Stimulated activated CD4-positive, alpha-beta T cell treated with anti-CD3 and anti-CD28 coated beads, Interleukin-2, amount 100 ng/mL, for 4 hours (primary cell): ENCODE data around the gene TDRD9.

Source experiments
- DNase-seq: peaks from one replicate; pipeline ENCODE4 v3.0.0-alpha.2; 2020; ENCODE audit warnings: low read depth

The TDRD9 gene

DNA sequence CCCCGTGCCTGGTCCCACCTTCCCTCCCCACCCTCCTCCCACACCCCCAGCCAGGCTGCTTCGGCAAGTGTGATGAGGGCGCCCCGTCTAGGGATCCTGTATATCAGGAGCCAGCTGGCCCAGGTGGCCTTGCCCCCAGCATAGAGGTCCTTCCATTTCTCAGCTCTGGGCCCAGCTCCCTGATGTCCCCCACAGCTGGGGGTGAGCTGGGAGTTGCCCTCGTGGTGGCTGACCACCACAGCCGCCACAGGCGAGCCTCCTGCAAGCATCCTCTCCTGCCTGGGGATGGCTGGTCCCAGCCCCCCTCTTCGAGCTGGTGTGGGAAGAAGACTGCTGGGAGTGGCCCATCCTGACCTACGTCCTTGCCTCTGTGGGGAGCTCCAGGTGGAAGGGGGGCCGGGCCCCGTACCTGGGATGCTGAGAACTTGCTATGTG, 164.7 kb downstream of the TDRD9 start:
- DNase-seq = no peak

DNA sequence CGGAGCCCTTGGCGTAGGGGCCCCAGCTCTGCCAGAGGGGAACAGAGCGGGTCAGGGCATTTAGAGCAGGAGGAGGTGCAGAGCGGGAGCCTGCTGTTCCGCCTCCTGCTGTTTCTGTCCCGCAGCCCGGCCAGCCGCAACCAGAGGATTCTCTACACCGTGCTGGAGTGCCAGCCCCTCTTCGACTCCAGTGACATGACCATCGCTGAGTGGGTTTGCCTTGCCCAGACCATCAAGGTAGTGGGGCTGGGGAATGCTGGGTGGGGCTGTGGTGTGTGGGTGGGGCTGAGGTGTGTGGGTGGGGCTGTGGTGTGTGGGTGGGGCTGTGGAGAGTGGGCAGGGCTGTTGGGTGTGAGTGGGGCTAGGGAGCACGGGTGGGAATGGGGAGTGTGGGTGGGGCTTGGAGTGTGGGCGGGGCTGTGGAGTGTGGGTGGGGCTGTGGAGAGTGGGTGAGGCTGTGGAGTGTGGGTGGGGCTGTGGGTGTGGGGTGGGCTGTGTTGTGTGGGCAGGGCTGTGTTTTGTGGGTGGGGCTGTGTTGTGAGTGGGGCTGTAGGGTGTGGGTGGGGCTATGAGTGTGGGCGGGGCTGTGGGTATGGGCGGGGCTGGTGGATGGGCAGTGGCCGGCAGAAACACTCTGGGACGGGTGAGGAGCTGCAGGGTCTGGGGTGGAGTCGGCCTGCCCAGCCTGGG, 165.3 kb downstream of the TDRD9 start:
- no peak for DNase-seq

DNA sequence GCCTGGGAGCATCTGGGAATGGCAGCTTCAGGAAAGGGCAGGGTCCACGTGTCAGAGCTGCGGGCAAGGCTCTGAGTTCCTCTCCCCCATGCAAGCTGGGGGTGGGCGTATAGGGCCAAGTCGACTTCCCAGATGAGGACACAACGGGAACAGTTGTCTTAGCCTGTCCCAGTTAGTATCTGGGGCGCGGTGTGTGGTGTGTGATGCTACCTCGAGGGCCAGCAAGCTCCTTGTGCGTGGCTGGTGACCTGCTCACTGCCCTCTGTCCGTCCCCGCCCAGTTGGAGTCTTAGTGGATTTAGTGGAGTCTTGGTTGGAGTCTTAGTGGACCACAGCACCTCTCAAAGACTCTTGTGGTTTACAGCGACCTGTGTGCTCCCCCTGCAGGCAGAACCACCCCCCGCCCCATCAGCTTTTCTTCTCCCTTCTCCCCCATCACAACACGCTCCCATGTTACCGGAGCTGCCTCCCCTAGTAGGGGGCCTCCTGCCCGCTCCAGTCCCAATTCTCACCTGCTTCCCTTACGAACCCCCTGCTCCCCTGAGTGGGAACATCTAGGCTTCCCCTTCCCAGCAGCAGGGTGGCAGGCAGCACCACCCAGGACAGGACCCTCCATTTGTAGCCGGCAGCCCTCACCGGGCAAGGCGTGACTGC, 165.9 kb downstream of the TDRD9 start:
- no peak for DNase-seq

DNA sequence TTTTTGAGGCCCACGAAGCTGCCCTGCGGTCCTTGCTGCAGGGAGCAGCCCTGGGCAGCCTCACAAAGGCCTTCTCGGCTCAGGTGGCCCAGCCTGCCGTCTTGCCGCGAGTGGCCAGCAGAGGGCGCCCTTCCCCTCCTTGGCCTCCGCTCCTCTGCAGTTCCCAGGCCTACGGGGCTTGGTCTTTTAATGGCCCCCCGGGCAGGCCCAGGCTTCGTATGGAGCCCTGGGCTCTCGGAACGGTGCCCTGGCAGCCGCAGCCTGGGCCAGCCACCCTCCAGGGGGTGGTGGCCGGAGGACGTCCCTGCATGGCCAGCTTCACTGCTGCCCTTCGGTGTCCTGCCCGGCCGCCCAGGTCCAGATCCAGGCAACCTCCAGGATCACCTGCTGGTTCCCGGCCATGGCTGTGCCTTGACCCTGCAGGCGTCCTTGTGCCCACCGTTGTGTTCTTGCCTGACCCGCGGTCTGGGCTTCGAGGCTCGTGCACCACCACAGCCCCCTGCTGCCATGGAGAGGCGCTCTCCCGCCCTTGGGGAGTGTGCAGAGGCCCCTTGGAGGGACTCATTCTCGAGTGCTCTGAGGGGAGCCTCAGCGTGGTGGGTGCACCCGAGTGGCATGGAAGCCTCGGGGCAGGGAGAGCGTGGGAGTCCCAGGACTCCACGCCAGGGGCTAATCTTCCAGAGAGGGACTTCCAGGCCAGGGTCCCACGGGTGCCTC, 166.6 kb downstream of the TDRD9 start:
- DNase-seq = peak; percentile 42

DNA sequence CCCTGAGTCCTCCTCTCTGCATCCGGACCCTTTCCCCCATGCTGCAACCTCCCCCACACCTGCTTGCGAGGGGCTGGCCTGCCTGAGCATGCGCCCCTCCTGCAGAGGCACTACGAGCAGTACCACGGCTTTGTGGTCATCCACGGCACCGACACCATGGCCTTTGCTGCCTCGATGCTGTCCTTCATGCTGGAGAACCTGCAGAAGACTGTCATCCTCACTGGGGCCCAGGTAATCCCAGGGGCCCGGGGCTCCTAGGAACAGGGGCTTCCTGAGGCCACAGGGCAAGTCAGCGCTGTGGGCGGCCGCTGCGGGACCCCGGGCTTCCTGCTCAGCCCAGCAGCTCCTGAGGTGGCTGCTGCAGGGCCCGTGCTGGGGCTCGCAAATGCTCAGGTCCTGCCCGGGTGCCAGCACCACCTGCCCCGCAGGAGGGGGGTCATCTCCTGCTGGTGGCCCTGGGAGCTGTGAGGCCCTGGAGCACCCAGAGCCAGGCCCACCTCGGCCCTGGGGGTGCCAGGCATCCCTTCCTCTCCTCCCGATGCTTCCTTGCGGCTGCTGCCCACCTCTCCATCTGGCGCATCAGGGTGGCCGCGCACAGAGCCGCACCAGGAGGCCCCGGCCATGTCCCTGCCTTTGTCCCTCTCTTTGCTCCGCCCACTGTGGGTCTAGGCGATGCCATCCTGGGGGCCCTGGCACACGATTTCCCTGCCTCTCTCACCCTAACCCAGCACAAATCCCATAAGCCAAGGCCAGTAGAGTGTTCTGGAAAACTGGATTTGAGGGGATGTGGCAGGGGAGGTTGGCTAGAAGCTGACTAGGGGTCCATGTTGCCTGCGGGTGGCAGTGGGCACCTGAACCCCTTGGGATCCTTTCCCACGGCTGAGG, 167.4 kb downstream of the TDRD9 start:
- DNase-seq = no peak

DNA sequence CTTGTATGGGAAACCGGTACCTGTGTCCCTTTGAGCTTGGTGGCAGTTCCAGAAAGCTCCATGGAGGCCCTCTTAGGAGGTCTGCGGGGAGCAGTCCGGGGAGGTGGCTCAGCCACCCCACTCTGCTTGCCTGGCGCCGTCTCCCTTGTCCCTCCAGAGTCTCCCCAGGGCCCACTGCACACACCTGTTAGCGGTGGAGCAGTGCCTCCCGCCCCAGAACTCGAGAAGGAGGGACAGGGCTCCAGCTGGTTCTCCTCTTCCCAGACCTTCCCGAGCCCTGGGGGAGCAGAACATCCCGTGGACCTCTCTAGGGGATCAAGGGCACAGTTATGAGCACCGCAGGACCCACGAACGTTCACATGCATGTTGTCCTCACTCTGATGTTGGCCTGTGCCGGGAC, 168.1 kb downstream of the TDRD9 start:
- DNase-seq = no peak

DNA sequence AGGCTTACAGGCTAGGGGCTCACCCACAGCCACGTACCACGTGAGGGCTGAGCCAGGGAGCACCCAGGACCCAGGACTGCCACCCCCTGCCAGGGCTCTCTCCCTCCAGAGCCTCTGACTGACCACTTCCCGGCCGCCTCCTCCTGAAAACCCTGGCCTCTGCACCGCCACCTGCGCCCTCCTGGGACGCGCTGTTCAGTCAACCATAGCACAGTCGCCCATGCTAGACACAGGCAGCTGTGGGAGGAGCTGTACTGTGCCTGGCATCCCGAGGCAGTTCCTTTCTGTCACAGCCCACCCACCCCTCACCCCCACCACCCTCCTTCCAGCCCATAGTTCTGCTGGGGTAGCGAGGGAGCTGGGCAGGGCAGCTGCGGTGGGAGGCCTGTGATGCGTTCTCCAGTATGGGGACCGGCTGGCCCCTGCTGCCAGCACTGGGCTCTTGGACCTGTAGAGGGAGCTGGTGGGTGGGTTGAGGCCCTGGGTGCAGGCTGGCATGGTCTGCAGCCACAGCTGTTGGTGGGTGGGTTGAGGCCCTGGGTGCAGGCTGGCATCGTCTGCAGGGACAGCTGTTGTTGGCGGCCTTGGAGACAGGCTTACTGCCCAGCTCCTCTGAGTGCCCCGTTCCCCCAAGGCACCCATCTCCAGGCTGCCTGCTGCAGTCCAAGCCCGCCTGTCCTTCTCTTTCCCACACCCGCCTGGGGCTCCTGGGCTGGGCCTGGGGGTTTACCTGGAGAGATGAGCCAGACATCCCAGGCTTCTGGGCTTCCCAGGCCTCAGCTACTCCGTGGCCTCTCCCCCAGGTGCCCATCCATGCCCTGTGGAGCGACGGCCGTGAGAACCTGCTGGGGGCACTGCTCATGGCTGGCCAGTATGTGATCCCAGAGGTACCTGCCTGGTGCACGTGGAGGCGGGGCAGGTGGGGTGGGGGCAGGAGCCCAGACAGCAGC, 168.8 kb downstream of the TDRD9 start:
- DNase-seq = no peak

DNA sequence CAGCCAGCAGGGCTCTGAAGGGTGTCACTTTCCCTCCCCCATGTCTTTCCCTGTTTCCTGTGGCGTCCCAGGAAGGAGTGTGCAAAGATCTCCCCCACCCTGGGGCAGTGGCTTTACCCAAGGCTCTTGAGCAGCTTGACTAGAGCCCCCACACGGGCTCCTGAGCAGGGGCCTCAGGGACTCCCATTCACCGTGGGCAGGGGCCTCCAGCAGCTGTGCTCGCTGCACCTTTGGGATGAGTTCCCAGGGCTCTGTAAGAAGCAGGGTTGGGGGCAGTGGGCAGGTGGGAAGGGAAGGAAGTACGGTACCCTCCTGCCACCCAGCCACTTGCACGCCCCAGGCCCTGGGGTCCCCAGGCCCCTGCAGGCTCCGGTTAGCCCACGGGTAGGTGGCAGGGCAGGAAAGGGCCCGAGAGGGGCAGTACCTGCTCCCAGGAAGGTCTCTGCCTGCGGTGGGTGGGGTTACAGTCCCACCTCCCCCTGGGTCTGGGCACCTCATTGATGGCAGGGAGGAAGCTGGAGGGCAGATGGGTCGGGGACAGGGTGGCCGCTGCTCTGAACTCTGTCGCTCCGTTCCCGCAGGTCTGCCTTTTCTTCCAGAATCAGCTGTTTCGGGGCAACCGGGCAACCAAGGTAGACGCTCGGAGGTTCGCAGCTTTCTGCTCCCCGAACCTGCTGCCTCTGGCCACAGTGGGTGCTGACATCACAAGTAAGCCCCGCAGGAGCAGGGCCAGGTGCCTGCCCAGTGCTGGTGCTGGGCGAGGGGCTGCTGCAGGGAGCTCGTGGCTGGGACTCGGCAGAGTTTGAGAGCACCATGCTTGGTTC, 170.2 kb downstream of the TDRD9 start:
- DNase-seq = no peak

DNA sequence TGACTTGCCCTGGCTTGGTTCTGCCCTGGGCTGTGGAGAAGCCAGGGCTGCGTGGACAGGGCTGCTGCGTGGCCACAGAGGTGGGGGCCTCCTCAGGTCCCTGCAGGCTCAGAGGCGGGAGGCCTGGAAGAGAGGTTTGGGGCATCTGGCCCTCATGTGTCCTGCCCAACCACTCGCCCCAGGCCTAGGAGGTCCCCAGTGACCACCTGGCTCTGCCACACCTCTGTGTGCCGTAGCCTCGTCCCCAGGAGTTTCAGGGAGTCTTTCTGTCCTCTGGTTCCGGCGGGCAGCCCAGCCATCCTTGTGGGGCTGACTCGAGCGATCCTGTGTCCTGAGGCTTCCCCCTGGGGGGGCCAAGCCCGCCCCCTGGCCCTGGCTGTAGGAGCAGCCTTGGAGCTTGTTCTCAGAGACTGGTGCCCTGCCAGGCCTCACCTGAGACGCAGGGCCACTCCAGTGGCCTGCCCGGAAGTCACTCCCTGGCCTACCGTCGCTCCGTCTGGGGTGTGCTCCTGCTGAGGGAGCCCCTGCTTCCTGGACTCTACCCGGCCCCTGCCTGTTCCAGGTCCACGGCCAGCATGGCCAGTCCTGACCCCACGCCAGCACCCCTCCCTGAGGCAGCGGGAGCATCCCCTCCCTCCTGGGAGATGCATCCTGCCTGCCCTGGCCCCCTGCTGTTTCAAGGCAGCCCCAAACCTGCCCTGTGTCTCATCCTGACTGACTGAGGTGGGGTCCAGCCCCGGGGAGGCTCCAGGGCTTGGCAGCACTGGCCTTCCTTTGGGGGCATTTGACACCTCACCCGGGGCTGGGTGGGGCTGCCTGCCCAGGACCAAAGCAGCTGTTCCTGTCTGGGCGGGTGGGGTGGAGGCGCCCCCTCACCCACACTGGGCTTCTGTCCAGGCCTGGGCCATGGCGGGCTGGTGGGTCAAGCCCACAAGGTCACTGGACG, 171.1 kb downstream of the TDRD9 start:
- no peak for DNase-seq

DNA sequence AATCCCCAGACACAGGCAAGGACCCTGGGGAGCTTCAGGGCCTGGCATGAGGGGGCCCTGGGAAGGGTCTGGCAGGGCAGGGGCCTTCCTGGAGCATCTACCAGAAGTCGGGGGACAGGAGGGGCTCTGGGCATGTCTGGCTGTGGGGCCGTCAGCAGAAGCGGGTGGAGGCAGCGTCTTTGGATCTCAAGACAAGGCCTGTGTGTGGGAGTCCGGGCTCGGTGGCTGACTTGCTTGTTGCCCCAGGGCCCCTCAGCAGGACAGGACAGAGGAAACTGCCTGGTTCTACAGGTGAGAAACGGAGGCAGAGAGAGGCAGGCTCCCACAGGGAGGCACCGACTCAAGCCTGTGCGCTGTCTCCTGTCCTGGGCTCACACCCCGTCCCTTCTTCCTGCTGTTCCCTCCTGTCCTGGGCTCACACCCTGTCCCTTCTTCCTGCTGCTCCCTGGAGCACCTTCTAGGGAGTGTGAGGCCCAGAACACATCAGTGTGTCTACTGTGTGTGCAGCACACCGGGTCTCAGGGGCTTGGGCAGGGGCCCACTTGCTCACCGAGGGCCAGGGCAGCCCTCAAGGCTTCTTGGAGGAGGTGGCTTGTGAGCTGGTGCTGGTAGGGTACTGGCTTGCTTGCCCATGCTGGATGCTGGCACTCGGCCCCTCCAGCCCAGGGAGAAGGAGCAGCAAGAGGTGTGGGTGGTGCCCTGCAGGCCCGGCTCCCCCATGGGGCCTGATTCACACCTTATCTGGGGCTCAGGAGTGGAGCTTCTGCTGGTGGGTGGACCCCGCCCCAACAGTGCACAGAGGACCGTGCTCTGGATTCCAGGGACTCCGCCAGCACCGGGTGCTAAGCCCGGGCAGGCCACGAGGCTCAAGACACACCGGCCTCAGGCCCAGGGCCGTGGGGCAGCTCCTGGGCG, 172.2 kb downstream of the TDRD9 start:
- no peak for DNase-seq

DNA sequence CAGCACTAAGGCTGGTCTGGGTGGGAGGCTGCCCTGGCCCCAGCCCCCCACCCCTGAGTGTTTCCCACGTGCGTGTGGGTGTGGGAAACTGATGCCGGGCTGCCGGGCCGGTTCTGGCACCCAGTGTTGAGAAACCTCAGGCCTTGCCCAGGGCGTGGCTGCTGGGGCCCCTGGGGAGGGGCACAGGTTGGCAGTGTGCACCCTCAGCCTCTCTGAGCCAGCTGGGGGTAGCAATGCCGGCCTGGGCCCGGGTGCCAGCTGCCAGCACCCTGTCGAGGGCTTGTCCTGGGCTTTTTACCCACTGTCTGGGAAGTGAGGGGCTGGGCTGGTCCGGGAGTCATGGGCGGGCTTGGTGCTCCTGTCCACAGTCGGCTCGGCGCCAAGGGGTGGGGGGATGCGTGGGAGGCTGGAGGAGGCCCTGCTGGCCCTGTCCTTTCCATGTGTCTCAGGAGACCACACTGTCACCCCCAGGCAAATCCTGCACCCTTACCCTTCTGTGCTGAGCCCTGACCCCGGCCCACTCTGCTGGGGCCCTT, 172.9 kb downstream of the TDRD9 start:
- no peak for DNase-seq

DNA sequence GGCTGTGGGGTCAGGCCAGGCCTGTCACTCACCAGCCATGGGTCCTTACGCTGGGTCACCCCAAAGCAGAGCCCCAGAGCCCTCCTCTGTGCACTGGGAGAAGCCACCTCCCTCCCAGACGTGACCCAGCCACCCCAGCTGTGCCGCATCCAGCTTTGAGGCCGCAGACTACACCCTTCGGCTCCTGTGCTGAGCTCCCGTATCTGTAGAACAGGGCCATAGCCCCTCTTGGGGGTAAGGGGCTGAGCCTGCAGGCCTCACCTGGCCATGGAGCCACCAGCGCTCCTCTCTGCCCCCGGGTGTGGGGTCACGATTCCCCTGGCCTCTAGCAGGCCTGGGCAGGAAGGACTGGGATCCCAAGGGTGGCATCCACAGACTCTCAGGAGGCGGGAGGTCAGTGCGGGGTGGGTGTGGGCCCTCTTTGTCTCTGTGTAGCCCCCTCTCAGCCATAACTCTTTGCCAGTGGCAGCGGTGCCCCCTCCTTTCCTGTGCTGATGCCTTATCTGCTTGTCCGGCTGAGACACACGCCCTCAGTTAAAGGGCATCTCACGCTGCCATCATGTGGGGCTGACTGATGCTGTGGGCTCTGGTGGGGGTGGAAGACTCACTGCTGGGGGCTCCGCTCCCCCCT, 173.5 kb downstream of the TDRD9 start:
- no peak for DNase-seq
